ENCODE results near the gene SAV1.

SAV1 gene

DNA sequence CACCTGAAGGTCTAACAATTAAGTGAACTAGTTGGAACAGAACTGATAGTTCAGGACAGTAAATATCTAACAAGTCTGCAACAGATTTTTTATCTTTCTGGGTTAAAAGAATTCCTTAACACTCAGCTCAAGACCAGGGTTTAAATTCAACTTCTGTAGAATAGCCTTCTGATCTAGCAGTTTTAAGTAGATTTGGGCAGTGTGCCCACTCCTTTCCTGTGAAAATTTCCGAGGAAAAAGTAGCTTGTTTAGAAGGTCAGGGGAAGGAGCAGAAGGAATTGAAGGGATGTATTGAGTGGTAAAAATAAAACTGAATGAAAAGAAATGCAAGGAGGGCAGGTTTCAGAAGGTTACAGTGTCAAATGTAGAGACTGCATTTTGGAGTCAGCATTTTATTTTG lies 62.3 kb downstream of the SAV1 start:
- DNase-seq: no peak

DNA sequence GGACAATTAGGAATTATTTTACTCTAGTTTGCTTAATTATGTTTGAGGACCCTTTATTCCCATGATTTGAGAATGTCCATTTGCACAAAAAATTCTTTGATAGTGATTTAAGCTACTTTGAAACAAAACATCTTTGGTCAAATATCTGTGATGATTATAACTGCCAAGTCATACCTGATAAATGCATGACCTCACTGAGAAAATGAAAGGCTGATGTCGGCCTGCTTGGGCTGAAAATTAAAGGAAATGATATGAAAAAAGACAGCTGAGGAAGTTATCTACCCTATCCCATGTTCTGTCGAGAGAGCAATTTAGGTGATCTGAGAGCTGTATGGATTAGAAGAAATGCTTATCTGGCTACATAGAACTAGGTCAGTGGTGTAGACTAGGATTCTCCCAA lies 64.5 kb downstream of the SAV1 start:
- DNase-seq: no peak

DNA sequence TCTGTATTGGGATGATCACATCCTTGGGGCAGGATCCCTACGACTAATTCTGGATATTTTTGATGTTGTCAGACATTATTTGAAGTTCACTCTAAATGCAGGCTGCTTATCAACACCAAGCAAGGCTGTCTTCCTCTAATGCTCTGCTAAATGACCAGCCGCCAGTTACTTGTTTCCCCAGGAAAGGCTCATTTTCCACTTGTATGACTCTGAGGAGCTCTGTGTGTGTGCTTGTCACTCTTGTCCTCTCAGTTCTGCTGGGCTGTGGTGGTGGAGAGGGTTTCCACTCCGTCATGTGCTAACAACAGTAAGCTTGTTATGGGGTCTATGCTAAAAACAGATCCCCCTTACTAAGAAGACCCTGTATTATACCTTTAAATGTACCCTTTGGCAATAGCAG lies 66.1 kb downstream of the SAV1 start:
- DNase-seq: no peak

DNA sequence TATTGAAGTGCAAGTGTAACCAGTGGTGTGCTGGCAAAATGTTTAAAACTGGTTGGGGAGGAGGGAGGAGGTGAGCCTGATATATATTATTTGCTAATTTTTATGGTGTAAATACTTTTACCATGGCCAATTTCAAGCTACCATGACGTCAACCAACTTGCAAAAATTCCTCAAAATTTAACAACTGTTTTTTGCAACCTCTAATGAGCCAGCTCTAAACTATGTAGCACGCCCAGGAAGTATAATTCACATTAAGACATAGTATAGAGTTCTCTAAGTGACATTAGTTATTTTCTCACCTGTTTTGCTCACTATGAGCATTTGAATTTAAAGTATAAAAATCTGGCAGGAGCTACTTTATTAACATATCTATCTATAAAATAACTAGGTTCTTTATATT lies 66.7 kb downstream of the SAV1 start:
- DNase-seq: no peak

DNA sequence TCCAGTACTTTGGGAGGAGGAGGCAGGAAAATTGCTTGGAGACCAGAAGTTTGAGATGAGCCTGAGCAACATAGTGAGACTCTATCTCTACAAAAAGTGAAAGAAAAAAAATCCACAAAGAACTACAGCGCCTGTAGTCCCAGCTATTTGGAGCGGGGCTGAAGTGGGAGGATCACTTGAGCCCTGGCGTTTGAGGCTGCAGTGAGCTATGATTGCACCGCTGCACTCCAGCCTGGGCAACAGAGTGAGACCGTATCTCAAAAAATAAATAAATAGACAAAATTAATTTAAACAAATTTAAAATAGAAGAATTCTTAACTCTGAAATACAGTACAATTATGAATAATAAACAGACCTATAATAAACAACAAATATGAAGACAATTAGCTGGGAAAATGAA lies 67.3 kb downstream of the SAV1 start:
- DNase-seq: no peak

DNA sequence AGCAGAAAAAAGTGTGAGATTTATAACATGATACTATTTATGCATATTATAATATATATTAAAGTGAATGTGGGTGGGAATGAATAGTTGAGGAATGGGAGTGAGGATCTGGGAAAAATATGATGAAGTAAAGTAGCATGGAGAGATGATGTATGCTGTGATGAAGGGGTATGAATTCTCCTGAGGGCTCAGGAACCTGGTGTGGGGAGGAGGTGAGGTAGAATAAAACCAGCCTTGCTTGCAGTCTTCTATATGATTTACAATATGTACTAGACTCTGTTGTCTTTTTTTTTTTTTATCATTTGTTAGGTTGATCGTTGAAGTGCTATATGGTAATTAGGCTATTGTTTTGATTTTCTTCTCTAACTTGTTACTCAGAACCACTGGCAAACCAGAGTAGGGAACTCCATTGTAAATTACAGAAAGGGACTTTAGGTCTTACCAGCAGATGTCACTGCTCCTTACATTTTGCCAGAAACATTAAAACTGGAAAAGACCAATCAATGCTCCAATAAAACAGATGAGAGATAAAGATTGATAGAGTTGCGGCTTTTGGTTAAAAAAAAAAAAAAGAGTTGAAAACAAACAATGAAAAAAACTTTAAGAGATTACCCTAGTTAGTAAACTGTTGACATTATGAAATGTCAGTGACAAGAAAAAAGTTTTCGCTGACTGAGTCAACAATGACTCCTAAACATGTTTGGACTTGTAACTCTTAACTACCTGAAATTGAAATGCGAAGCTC lies 68.2 kb downstream of the SAV1 start:
- DNase-seq: peak in 1 of 2 experiments; percentile 3

DNA sequence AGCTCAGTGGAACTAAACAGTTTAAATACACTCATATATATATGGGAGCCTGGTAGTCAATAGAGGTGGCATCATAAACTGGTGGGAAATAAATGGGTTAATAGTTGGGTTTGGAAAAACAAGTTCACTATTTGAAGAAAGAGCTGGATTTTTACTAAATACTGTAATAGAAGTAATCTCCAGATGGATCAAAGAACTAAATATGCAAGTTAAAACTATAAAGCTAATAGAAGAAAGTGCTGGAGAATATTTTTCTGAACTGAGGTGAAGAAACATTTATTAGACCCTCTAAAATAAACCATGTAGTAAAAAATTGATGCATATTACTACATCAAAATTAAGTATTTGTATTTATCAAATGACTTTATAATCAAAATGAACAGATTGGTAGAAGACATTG lies 69.3 kb downstream of the SAV1 start:
- DNase-seq: no peak

DNA sequence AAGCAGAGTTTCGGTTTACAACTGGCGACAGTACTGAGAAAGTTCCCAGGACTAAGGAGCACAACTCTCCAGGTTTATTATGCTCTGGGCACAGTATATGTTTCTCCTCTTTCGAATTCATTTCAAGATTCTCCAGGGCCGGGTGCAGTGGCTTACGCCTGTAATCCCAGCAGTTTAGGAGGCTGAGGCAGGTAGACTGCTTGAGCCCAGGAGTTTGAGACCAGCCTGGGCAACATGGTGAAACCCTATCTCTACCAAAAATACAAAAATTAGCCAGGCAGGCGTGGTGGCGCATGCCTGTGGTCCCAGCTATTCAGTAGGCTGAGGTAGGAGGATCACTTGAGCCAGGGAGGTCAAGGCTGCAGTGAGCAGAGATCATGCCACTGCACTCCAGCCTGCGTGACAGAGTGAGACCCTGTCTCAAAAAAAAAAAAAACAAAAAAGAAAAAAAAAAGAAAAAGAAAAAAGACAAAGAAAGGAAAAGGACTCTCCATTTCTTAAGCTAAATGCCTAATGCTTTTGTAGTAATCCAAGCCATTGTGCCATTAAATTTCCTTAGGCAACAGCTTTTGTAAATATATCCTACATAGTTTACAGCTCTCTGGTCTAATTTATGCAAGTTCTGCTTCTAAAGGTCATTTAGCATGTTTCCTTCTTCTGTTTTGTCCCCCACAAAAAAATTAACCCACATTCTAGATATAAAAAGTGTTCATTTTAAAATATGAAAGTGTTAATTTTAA lies 73.4 kb downstream of the SAV1 start:
- no peak for DNase-seq

DNA sequence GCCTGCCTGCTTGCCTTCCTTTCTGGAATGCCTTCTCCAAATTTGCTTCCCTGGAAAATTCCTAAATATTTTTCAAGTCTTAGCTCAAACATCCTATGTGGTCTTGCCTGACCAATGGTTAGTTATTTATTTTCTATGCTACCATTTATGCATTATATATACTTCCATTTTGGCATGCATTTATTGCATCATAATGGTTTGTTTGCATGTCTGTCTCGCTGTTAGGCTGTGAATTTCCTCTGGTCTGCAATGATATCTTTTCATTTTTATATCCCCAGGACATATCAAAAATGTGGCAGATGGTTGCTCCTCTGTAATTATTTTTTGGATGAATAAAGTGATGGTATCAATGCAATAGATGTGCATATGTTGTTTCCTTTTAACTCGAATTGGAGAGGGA lies 77.6 kb downstream of the SAV1 start:
- DNase-seq: no peak
